Measurements from ENCODE around the gene TCF3. TPM values are rescaled to one million over a fixed set of nuclear protein-coding genes. Genes with fewer than 3 reads are reported as not detected.

Gene TCF3
- total and polyA plus RNA-seq, 10 of the 15 experiments (the other 5 are each of a cell fraction or from before 2014, with no cell fraction given): 6.7 to 282 (median 70.7) TPM

DNA sequence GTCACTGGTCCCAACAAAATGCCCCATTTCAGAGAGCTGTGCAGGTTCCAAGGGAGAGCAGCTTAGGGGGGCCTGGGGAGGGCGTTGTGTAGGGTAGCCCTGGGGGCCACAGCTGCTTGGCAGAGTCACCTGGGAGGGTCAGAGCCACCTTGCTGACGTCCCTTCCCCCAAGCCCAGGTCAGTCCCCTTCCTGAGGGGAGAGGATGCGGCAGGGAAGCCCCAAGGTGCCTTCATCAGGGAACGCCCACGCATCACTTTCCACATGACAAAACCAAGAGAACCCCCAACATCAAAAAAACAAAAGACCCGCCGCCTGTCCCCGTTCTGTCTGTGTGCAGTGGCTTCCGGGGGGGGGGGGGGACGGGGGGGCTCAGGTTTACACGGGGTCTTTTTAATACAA, 41.8 kb downstream of the TCF3 start:
- CTCF ChIA-PET: no interaction called here
- intact Hi-C loops (cut with micrococcal nuclease; ENCODE audit: unreplicated experiment): no loop called here
- DNase-seq (ENCODE audit: low read depth, low spot score) (no peak), FAIRE-seq (no peak), ATAC-seq (no peak)
- Histone ChIP-seq H3K9ac (ENCODE audit: control insufficient read depth, insufficient read depth, low read length) (no peak overlapping the region), H3K27ac (ENCODE audit: control insufficient read depth, insufficient read depth) (no peak overlapping the region), H2AFZ (ENCODE audit: control insufficient read depth, low read depth, low read length) (no peak overlapping the region), H3K4me3 (no peak overlapping the region), H4K20me1 (ENCODE audit: control insufficient read depth, insufficient read depth) (no peaks in the 10 kb centered on the region), H3K79me2 (ENCODE audit: control insufficient read depth, insufficient read depth, low read length) (no peaks in the 10 kb centered on the region), H3K27me3 (replicated peaks in 1 of 2; ENCODE audit: control insufficient read depth in 2 of 2, insufficient read depth in 2 of 2, low read length in 1 of 2) (no peaks in the 10 kb centered on the region), H3K4me1 (ENCODE audit: control insufficient read depth, insufficient read depth, low read length) (peaks cover 5% of the 10 kb centered on the region), H3K4me2 (ENCODE audit: control insufficient read depth, insufficient read depth) (no peak overlapping the region), H3K36me3 (ENCODE audit: control insufficient read depth in 2 of 2, insufficient read depth in 2 of 2, low read length in 1 of 2) (peaks cover 10 to 40% of the 10 kb centered on the region in 2 experiments), H3K9me3 (replicated peaks; ENCODE audit: control insufficient read depth, insufficient read depth, low read length) (no peaks in the 10 kb centered on the region)
- 49% methylated on average over 8 of the region's 11 CpGs for WGBS (ENCODE audit: insufficient coverage, insufficient replicate concordance, low lambda C conversion rate, missing lambda C conversion rate)
- BruUV-seq (replicated peaks): no TSS peak
- POLR2A ChIA-PET: no interaction called here
- in situ Hi-C loops (cut with MboI): no loop called here
- RAD21 ChIA-PET (ENCODE audit: unreplicated experiment): no interaction called here
- TF ChIP-seq POLR2A (IDR thresholded peaks at IDR 0.05; ENCODE audit: low read depth, low read length): peak; percentile 9; the same call in 1 of the 2 replicates
- 0 out of 3 replicates have a peak, but pooled peaks of 1 of the 2 experiments have one; percentile 7 for TF ChIP-seq EGR1 (IDR thresholded peaks at IDR 0.05; ENCODE audit: borderline replicate concordance in 1 of 2, low read depth in 2 of 2, low read length in 2 of 2)
- no peak for TF ChIP-seq RELA (IDR thresholded peaks at IDR 0.05; ENCODE audit: borderline replicate concordance, partially characterized antibody)
- SMC1A ChIA-PET (ENCODE audit: uncharacterized antibody, unreplicated experiment): no interaction called here

DNA sequence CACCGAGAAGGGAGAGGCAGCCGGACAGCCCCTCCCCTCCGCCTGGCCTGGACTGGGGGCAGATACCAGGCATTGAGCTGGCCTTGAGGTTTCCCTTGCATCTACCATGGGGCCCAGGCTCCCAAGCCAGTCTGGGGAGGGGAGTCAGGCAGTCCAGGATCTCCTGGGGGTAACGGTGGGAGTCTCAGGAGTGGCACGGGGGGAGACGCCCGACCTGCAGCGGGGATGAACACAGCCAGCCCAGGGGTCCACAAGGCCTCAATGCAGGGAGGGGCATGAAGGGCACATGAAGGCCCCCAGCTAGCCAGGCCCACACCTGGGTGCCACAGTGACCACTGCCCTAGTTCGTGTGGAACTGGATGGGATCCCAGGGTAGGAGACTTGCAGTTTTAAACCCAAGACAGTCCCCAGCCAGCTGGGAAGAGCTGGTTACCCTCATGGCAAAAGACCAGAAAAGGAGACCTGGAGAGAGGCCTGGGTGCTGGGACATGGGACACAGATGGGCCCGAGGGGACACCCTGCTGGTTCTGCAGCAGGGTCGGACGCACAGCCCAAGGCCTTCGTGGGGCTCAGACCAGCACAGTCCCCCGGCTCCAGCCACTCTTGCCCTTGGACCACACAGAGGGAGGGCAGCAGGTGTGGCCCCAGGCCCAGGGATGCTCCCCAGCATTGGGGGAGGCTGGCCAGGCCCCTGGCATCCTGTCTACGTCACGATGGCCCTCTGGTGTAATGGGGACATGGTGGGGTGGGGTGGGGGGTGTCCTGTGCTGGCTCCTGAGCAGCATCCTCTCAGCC, 42.5 kb downstream of the TCF3 start:
- ChIA-PET POLR2A (no interaction called here), RAD21 (ENCODE audit: unreplicated experiment) (no interaction called here), CTCF (no interaction called here), SMC1A (ENCODE audit: uncharacterized antibody, unreplicated experiment) (no interaction called here)
- Histone ChIP-seq H3K9ac (ENCODE audit: control insufficient read depth, insufficient read depth, low read length) (no peak overlapping the region), H3K27me3 (replicated peaks in 1 of 2; ENCODE audit: control insufficient read depth in 2 of 2, insufficient read depth in 2 of 2, low read length in 1 of 2) (no peaks in the 10 kb centered on the region), H4K20me1 (ENCODE audit: control insufficient read depth, insufficient read depth) (no peaks in the 10 kb centered on the region), H3K9me3 (replicated peaks; ENCODE audit: control insufficient read depth, insufficient read depth, low read length) (no peaks in the 10 kb centered on the region), H3K36me3 (ENCODE audit: control insufficient read depth in 2 of 2, insufficient read depth in 2 of 2, low read length in 1 of 2) (peaks cover 9 to 33% of the 10 kb centered on the region in 2 experiments), H3K27ac (ENCODE audit: control insufficient read depth, insufficient read depth) (no peak overlapping the region), H3K4me3 (no peak overlapping the region), H3K4me2 (ENCODE audit: control insufficient read depth, insufficient read depth) (no peak overlapping the region), H3K4me1 (ENCODE audit: control insufficient read depth, insufficient read depth, low read length) (peaks cover 5% of the 10 kb centered on the region), H2AFZ (ENCODE audit: control insufficient read depth, low read depth, low read length) (no peak overlapping the region), H3K79me2 (ENCODE audit: control insufficient read depth, insufficient read depth, low read length) (peaks cover 4% of the 10 kb centered on the region)
- ATAC-seq: no peak
- TF ChIP-seq, protein P1, sequence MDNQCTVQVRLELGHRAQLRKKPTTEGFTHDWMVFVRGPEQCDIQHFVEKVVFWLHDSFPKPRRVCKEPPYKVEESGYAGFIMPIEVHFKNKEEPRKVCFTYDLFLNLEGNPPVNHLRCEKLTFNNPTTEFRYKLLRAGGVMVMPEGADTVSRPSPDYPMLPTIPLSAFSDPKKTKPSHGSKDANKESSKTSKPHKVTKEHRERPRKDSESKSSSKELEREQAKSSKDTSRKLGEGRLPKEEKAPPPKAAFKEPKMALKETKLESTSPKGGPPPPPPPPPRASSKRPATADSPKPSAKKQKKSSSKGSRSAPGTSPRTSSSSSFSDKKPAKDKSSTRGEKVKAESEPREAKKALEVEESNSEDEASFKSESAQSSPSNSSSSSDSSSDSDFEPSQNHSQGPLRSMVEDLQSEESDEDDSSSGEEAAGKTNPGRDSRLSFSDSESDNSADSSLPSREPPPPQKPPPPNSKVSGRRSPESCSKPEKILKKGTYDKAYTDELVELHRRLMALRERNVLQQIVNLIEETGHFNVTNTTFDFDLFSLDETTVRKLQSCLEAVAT (IDR thresholded peaks at IDR 0.05): no peak
- peak; percentile 43 for TF ChIP-seq POLR2A (IDR thresholded peaks at IDR 0.05; ENCODE audit: low read depth, low read length)
- in situ Hi-C loops (cut with MboI) (loop anchor here (5.0 kb wide), 1 partner anchor 37 kb away; no protein-coding TSS in a partner anchor), intact Hi-C loops (cut with micrococcal nuclease; ENCODE audit: unreplicated experiment) (loop anchor here (5.0 kb wide), 2 partner anchors 37 to 62 kb away; no protein-coding TSS in a partner anchor)
- no peak for FAIRE-seq
- 90% methylated on average over 16 of the region's 16 CpGs for WGBS (ENCODE audit: insufficient coverage, insufficient replicate concordance, low lambda C conversion rate, missing lambda C conversion rate)
- no peak for DNase-seq (ENCODE audit: low read depth, low spot score)
- no TSS peak for BruUV-seq (replicated peaks)

All from GM12878 (cell line).